ENCODE data around the gene HSPA4L. TPM values are rescaled to one million over a fixed set of nuclear protein-coding genes. Genes with fewer than 3 reads are reported as not detected.

The HSPA4L gene
- total RNA-seq, 1 experiment from 2014 or later, result 68.9 TPM

GRCh38 chr4:127772769-127773671, 9.1 kb upstream of the HSPA4L start:
- intact Hi-C loops (cut with micrococcal nuclease), result no loop called here
- peaks cover 10% of the 10 kb centered on the region for H3K4me1 Mint-ChIP-seq (ENCODE audit: insufficient read depth, unreplicated experiment)
- H3K4me3 Mint-ChIP-seq (ENCODE audit: unreplicated experiment), result no peak overlapping the region
- no peak for DNase-seq (ENCODE audit: unreplicated experiment)
- no peak for TF ChIP-seq CTCF (IDR thresholded peaks at IDR 0.05; ENCODE audit: unreplicated experiment)
- BruUV-seq (replicated peaks), result no TSS peak
- no peaks in the 10 kb centered on the region for H3K36me3 Mint-ChIP-seq (ENCODE audit: insufficient read depth, unreplicated experiment)
- H3K27ac Mint-ChIP-seq (ENCODE audit: low read depth, unreplicated experiment), result no peak overlapping the region
- ChIA-PET CTCF (interaction anchor here (0.6 to 0.7 kb wide), 2 partner anchors 74 to 166 kb away, joined by 3 to 5 read pairs; no protein-coding TSS in a partner anchor), POLR2A (interaction anchor here (1.0 to 3.5 kb wide), 2 partner anchors 10 to 287 kb away, joined by 4 to 31 read pairs; partner anchors contain the start of gene HSPA4L)
- H3K9me3 Mint-ChIP-seq (ENCODE audit: unreplicated experiment), result no peaks in the 10 kb centered on the region
- H3K27me3 Mint-ChIP-seq (ENCODE audit: insufficient read depth, unreplicated experiment), result no peaks in the 10 kb centered on the region

- ChIA-PET CTCF (interaction anchor here (0.7 to 1.1 kb wide), 2 partner anchors 54 to 190 kb away, joined by 3 to 6 read pairs; partner anchors contain the start of gene ABHD18), POLR2A (interaction anchor here (0.7 kb wide), 1 partner anchor 274 kb away, joined by 4 read pairs; no protein-coding TSS in a partner anchor)
- H3K4me3 Mint-ChIP-seq (ENCODE audit: unreplicated experiment), result no peak overlapping the region
- H3K4me1 Mint-ChIP-seq (ENCODE audit: insufficient read depth, unreplicated experiment), result peaks cover 12% of the 10 kb centered on the region
- intact Hi-C loops (cut with micrococcal nuclease), result no loop called here
- H3K27me3 Mint-ChIP-seq (ENCODE audit: insufficient read depth, unreplicated experiment), result no peaks in the 10 kb centered on the region
- H3K9me3 Mint-ChIP-seq (ENCODE audit: unreplicated experiment), result no peaks in the 10 kb centered on the region
- TF ChIP-seq CTCF (IDR thresholded peaks at IDR 0.05; ENCODE audit: unreplicated experiment), result no peak
- H3K27ac Mint-ChIP-seq (ENCODE audit: low read depth, unreplicated experiment), result no peak overlapping the region
- no TSS peak for BruUV-seq (replicated peaks)
- H3K36me3 Mint-ChIP-seq (ENCODE audit: insufficient read depth, unreplicated experiment), result no peaks in the 10 kb centered on the region
- no peak for DNase-seq (ENCODE audit: unreplicated experiment)
These were observed 6.3 kb upstream of the HSPA4L start for GRCh38 chr4:127775843-127776242.

GRCh38 chr4:127776620-127777019, 5.5 kb upstream of the HSPA4L start:
- no peaks in the 10 kb centered on the region for H3K36me3 Mint-ChIP-seq (ENCODE audit: insufficient read depth, unreplicated experiment)
- H3K9me3 Mint-ChIP-seq (ENCODE audit: unreplicated experiment), result no peaks in the 10 kb centered on the region
- DNase-seq (ENCODE audit: unreplicated experiment), result peak; percentile 29
- H3K4me1 Mint-ChIP-seq (ENCODE audit: insufficient read depth, unreplicated experiment), result peaks cover 12% of the 10 kb centered on the region
- no TSS peak for BruUV-seq (replicated peaks)
- no peak overlapping the region for H3K27ac Mint-ChIP-seq (ENCODE audit: low read depth, unreplicated experiment)
- intact Hi-C loops (cut with micrococcal nuclease), result no loop called here
- H3K27me3 Mint-ChIP-seq (ENCODE audit: insufficient read depth, unreplicated experiment), result no peaks in the 10 kb centered on the region
- no peak for TF ChIP-seq CTCF (IDR thresholded peaks at IDR 0.05; ENCODE audit: unreplicated experiment)
- no peak overlapping the region for H3K4me3 Mint-ChIP-seq (ENCODE audit: unreplicated experiment)
- POLR2A ChIA-PET, result interaction anchor here (0.7 kb wide), 1 partner anchor 275 kb away, joined by 4 read pairs; no protein-coding TSS in a partner anchor
- CTCF ChIA-PET, result interaction anchor here (1.1 kb wide), 1 partner anchor 189 kb away, joined by 3 read pairs; the partner anchor contains the start of gene ABHD18

GRCh38 chr4:127777487-127777886, 4.6 kb upstream of the HSPA4L start:
- intact Hi-C loops (cut with micrococcal nuclease), result no loop called here
- Mint-ChIP-seq H3K36me3 (ENCODE audit: insufficient read depth, unreplicated experiment) (no peaks in the 10 kb centered on the region), H3K4me1 (ENCODE audit: insufficient read depth, unreplicated experiment) (peaks cover 11% of the 10 kb centered on the region), H3K4me3 (ENCODE audit: unreplicated experiment) (no peak overlapping the region), H3K27me3 (ENCODE audit: insufficient read depth, unreplicated experiment) (no peaks in the 10 kb centered on the region), H3K9me3 (ENCODE audit: unreplicated experiment) (no peaks in the 10 kb centered on the region), H3K27ac (ENCODE audit: low read depth, unreplicated experiment) (no peak overlapping the region)
- ChIA-PET CTCF (no interaction called here), POLR2A (no interaction called here)
- no peak for DNase-seq (ENCODE audit: unreplicated experiment)
- BruUV-seq (replicated peaks), result no TSS peak
- TF ChIP-seq CTCF (IDR thresholded peaks at IDR 0.05; ENCODE audit: unreplicated experiment), result no peak
